HG03095 (cell line): ENCODE data around the gene FAIM2.
"Not testable (repeated sequence)": the region's sequence is repeated elsewhere in the genome, so short reads cannot be mapped to it uniquely, and the experiment has no call there.

Experiments
- ATAC-seq: cut with Tn5 transposase; IDR thresholded peaks from one replicate; pipeline ENCODE4 v1.9.1; 2021; ENCODE audit warnings: moderate library complexity; ENCODE audit not compliant: unreplicated experiment

FAIM2 gene

GRCh38 chr12:49881415-49882247 lies 22.1 kb downstream of the FAIM2 start:
- no peak for ATAC-seq

- ATAC-seq: no peak
Measured at GRCh38 chr12:49880756-49881414, 22.8 kb downstream of the FAIM2 start.

- not testable (repeated sequence) for ATAC-seq
Measured at GRCh38 chr12:49879065-49879464, 24.6 kb downstream of the FAIM2 start.

DNA sequence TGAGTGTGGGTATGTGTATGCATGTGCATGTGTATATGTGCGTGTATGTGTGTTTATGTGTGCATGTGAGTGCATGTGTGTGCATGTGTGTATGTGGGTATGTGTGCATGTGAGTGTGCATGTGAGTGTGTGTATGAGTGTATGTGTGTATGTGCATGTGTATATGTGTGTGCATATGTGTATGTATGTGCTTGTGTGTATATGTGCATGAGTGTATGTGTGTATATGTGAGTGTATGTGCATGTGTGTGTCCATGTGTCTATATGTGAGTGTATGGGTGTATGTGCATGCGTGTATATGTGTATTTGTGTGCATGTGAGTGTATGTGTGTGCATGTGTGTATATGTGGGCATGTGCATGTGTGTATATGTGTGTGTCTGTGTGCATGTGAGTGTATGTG lies 25.7 kb downstream of the FAIM2 start:
- ATAC-seq: no peak

DNA sequence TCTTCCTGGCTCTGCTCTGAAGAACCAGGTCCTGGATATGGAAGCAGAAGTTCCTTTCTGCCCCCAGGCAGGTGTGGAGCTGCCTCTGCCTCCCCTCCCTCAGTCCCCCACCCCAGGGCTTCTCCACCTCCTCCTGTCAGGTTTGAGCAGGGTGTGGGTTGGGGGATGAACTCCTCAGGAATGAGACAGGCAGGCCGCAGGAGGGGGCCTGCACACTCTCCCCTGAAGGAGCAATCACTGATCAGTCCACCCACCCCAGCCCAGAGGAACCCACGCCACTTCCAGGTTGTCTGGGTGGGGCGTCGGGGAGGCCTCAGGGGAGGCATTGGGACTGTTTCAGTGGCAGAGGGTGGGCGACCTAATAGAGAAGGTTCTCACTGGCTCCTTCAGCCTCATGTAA lies 26.6 kb downstream of the FAIM2 start:
- no peak for ATAC-seq

DNA sequence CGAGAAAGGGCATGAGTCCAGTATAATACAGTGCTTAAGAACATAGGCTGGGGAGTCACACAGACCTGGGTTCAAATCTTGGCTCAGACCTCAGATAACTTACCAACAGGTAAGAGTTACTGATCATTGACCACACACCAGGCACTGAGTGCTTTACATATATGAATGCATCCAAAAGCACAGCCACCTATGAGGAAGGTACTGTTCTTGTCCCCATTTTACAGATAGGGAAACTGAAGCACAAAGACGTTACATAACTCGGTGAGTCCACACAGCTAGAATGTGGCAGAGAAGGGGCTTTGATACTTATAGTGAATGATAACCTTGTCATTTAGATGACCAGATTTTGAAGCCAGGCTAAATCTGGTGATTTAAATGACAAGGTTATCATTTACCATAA lies 27.6 kb downstream of the FAIM2 start:
- ATAC-seq: no peak

GRCh38 chr12:49875115-49875720 lies 28.5 kb downstream of the FAIM2 start:
- no peak for ATAC-seq

GRCh38 chr12:49874142-49874897 lies 29.4 kb downstream of the FAIM2 start:
- ATAC-seq: no peak

DNA sequence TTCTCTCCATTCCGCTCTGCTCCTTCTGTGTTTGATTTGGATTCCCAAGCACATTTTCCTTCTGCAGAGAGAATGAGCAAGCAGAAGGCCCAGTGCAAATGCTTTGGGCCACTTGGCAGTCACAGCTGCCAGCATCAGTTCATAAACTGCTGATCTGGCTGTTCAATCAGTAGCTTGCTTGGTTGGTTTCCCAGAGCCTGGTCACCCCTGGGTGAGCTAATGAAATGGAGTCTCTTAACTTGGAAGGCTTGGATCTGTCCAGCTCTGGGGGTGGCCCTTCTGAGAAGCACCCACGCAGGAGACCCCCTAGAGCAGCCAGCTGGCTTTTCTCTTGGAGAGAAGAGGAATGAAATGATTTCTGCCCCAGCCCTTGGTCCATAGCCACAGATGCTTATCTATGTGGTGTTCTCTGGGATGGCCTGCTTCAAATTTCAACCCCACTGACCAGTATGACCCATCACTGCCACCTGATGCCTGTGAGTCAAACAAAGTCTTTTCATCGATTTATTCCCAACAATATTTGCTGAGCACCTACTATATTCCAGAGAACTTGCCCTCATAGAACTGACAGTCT lies 30.3 kb downstream of the FAIM2 start:
- no peak for ATAC-seq

DNA sequence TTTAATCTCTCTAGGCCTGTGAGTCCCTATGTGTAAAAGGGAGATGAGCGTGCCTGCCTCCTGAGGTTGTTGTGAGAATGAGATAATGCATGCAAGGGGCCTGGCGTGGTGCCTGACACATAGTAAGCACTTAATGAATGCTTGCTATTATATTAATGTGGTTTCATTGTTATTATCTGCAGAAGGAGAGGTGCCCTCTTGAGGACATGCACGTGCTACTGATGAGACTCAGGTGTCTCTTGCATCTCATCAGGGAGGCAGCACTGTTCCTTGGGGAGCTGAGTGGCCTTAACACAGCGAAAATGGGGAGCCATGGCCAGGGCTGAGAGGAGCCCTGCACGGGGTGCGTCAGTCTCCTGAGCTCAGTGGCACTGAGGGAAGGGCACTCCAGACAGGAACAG lies 30.9 kb downstream of the FAIM2 start:
- ATAC-seq: no peak

DNA sequence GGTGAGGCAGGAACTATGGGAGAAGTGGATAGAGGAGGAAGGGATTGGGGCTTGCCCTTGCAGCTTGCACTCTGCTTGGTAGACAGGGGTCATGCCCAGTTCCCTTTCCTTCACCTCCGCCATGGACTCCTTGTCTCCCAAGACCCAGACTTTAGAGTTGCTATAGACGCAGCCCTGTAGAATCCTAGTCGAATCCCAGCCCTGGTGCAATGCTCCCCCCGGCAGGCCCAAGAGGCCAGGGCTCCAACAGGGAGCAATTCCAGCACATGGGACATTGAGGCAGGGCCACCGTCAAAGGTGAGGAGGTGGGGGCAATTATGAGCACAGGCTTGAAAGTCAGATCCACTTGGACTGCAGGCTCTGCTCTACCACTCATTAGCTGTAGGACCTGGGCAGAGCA lies 31.3 kb downstream of the FAIM2 start:
- ATAC-seq: no peak

- ATAC-seq: not testable (repeated sequence)
Measured at GRCh38 chr12:49871811-49872251, 31.9 kb downstream of the FAIM2 start.

DNA sequence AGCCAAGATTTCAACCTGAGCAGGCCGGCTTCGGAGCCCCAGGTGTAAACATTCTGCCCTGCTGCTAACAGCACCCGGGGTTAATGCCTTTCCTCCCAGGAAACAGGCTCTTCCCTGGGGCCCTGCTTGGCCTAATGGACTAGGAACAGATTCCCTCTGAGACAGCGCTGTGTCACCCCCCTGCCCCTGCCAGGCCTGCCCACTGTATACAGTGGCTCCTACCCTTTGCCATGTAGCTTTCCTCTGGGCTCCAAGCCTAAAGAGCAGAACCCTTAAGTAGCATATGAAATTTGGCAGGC lies 32.5 kb downstream of the FAIM2 start:
- no peak for ATAC-seq

- no peak for ATAC-seq
Measured at GRCh38 chr12:49870501-49871262, 33.0 kb downstream of the FAIM2 start.

DNA sequence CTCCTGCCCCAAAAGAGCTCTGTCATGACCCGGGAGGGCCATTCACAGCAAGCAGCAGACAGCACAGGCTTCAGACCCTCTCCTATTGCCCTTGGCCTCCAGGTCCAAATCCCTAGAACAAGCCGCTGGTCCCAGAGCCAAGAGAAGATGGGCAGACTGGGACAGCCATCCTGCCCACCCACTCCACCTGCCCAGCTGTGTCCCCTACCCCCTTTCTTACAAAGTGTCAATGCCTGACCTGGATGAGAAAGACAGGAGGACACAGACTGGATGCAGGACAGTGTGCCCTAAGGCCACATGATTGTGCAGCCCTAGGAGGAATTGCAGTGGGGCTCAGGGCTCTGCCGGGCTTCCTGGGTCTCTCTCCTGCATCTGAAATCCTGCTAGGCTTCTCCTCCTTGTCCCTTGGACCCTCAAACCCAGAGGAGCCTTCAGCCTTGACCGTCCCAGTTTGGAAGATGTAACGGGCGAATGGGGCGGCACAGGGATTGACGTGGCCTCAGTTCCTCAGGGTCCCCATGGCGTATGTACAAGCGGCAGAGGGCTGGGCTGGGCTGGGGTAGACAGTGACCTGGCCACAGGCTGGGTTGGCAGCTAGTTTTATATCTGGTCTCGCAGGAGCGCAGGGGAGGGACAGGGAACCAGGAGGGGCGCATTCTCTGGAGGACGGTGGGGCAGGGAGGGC lies 33.7 kb downstream of the FAIM2 start:
- ATAC-seq: no peak

DNA sequence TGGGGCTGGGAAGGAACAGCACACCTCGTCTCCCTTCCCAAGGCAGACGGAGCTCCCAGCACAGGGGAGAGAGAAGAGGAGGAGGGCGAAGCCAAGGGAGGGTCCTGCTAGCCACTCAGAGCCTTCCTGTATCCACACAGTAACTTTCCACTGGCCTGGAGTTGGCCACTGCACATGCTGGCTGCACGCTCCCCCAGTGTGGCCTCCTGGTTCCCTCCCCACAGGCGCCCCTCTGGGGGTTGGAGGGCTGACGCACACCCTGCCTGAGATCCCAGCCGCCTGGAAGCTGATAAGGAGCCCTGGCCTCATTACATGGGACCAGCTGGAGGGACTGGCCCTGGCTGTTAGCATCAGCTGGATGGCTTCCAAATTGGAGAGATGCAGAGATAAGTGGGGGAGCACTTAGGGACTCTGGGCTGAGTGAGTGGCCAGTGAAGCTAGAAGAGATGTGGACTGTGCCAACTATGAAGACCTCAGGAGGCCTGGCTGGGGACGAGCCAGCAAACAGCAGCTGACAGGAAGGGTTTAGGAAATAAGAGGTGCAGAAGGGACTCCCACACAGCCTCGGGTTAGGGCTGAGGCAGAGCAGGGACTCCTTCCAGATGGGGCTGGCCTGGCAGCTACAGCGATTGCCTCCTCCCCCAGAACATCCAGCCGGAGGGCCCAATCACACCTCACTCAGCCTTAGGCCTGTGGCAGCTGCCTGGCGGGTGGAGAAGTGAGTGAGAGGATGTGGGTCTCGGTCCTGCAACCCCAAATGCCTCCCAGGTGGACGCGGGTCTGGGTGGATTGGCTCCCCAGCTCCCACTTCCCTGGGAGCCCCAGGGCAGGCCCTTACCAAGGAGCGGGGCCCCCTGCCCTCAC lies 34.5 kb downstream of the FAIM2 start:
- ATAC-seq: no peak

GRCh38 chr12:49868449-49868848 lies 35.3 kb downstream of the FAIM2 start:
- ATAC-seq: no peak

DNA sequence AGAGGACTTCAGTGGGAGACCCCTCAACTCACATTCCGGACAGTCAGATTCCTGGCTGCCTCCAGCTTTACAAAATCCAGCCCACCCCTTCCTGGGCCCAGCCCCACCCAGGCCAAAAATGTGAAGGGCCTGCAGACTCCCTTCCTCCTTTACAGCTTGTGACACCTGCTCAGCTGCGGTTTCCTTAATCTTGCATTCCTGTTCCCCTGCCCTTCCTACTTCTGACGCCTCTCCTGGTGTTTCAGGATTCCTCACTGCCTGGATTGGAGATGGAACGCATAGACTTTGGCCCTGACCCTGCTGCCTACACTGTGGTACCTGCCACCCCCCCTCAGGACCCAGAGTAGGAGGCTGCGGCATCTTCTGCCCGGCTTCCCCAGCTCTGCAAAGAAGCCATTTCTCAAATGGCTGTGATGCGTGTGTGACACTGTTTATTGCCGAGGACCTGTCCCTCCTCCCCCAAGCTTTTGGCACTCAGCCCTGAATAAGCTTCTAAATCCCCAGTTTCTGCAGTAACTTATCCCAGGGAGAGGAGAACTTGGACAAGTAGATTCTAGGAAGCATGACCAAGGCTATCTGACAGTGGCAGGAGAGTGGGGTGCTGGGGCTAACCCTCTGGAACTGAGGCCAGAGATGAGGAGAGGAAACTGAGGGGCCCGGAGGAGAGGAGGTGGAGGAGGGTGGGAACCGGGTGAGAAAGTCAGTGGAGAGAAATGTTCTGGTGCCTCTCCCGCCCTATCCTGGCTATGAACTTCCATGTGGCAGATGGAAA lies 35.9 kb downstream of the FAIM2 start:
- ATAC-seq: no peak
